HG03196 (cell line): ENCODE data around the gene DUSP10.
A peak's percentile ranks its signal among the peaks of the same experiment; 100 is the strongest.

Experiments used
- ATAC-seq: cut with Tn5 transposase; IDR thresholded peaks from one replicate; pipeline ENCODE4 v1.9.1; 2021; ENCODE audit not compliant: unreplicated experiment

Gene DUSP10

GRCh38 chr1:221766210-221766609 lies 24.3 kb upstream of the DUSP10 start:
- ATAC-seq, result no peak

- no peak for ATAC-seq
These were observed 23.6 kb upstream of the DUSP10 start for GRCh38 chr1:221765527-221765926.

DNA sequence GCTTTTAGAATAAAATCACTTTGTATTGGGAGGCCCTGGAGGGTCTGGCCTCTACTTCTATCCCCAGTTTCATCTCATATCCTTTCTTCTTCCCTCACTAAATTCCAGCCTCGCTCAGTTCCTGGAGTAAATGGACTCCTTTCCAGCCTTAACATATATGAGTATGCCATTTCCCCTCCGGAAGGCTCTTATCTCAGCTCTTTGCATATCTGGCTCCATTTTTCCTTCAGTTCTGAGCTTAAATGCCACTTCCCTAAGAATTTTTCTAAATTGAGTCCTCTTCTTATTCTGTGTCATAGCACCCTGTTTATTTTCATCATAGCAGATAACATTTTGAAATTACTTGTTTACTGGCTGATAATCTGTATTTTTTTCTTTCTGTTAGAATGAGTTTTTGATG lies 20.2 kb upstream of the DUSP10 start:
- no peak for ATAC-seq

DNA sequence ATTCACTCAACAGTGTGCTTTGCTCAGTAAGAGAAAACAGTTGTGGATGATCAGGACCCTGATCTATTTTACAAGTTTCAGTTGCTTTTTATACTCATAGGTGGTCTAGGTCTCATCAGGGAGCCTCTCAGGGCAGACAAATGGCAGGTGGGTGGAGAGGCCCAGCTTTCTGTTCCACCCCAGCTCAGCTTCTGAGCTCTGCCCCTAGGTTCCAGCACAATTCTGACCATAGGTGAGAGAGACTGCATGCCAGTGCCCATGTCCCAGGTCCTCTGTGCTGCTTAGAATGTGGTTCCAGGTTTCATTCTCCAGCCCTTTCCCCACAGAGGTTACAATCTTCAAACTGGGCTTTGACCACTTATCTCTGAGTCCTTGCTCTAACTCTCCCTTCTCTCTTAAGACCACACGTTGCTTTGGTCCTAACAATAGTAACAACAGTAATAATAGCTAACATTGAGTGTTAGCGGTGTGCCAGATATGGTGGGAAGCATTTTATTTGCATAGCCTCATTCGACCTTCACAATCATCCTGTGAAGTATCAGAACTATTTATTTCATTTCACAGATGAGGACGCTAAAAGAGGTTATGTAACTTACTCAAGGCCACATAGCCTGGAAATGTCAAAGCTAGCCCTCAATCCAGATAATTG lies 19.6 kb upstream of the DUSP10 start:
- peak; percentile 66 for ATAC-seq

- ATAC-seq, result no peak
These were observed 19.0 kb upstream of the DUSP10 start for GRCh38 chr1:221760911-221761310.

DNA sequence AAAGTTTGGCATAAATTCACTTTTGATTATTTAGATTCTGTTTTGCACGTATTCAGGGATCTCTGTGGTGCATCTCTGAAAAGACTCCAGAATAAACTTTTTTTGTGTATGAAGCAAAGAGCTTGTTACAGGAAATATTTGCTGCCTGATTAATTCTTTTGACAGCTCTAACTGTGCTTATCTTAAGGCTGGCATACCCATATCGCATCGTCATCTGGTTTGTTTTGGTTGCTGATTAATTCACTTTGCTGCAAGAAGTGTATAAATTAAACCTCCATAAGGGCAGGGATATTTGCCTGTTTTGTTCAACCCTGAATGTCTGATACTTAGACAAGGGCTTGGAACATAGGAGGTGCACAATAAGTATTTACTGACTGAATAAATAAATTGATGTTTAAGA lies 17.5 kb upstream of the DUSP10 start:
- no peak for ATAC-seq

- no peak for ATAC-seq
These were observed 16.6 kb upstream of the DUSP10 start for GRCh38 chr1:221758455-221758854.

DNA sequence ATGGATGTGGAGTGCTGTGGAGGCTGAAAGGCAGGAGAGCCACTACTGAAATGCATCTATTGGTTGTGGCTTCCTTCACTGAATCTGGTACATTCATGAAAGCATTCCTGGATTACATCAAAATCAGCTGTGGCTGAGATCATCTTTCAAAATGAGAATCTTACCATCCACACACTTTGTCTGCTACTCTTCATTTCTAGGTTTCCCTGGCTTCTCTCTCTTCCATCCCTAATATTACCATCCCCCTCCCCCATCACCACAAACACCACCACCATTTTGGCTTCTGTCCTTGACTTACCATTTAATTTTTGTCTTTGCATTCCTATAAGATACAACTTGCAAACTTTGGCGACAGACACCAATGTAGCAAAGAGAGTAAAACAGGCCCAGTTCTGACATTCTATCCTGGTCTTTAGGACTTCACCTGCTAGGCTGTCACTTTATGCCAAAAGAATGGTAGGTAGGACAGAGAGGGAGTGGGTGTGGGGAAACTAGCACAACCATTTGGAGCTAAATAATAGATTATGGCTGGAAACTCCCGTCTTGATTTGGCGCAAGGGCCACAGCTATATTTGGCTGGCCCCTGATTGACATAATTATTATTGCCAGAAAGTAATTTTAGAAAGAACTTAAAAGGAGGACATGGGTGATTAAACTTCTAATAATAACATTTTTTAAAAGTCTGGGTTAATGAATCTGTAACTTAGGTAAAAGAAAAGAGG lies 15.1 kb upstream of the DUSP10 start:
- no peak for ATAC-seq

GRCh38 chr1:221753828-221754188 lies 11.9 kb upstream of the DUSP10 start:
- peak; percentile 17 for ATAC-seq

- ATAC-seq, result no peak
These were observed 9.5 kb upstream of the DUSP10 start for GRCh38 chr1:221751226-221751887.

DNA sequence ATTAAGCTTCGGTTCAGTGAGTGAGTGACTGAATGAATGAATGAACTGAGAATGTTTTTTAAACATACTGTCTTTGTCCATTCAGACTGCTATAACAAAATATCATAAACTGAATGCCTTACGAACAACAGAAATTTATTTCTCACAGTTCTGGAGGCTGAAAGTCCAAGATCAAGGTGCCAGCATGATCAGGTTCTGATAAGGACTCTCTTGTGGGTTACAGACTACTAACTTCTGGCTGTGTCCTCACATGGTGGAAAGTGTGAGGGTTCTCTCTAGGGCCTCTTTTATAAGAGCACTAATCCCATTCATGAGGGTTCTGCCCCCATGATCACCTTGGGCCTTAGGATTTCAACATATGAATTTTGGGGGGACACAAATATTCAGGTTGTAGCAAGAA lies 7.1 kb upstream of the DUSP10 start:
- no peak for ATAC-seq

- no peak for ATAC-seq
These were observed 6.0 kb upstream of the DUSP10 start for GRCh38 chr1:221747839-221748238.

- ATAC-seq, result peak; percentile 23
These were observed 1.7 kb upstream of the DUSP10 start for GRCh38 chr1:221743416-221744208.

GRCh38 chr1:221742555-221743415 lies 896 bp upstream of the DUSP10 start:
- ATAC-seq, result peak; percentile 51

DNA sequence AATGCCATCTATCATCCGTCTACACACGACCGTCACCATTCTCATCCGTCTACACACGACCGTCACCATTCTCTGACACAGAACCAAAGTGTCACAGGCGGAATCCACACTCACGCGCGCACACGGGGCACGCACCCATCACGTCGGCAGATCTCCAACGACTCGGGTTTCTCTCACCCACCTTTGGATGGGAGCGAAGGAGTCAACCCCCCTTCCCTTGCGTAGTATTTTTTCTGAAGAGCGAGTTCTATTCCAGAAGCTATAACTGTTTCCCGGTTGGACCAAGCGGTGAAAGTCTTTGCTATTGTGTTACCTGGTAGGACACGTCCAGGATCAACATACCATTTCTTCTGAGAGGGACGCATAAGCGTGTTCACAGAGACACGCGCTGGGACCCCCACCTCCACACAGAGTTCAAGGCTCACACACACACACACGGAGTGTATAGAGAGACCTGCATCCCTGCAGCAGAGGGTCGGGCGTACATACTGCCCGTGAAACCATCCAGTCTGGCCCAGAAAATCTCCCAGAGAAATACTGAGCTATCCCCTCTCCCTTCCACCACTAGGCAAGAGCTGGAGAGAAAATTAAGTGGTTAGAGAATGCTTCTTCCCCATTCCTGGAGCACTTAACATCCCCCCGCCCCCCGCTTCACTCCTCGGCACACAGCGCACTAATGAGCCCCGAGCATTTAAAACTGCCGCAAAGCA lies 741 bp downstream of the DUSP10 start:
- no peak for ATAC-seq

- no peak for ATAC-seq
These were observed 1.4 kb downstream of the DUSP10 start for GRCh38 chr1:221740369-221740992.

GRCh38 chr1:221739677-221740025 lies 2.2 kb downstream of the DUSP10 start:
- ATAC-seq, result no peak

GRCh38 chr1:221739018-221739676 lies 2.7 kb downstream of the DUSP10 start:
- ATAC-seq, result no peak

GRCh38 chr1:221736714-221737113 lies 5.2 kb downstream of the DUSP10 start:
- no peak for ATAC-seq
